Measurements from ENCODE around the gene EIF1. TPM values are rescaled to one million over a fixed set of nuclear protein-coding genes. Genes with fewer than 3 reads are reported as not detected.
A peak's percentile ranks its signal among the peaks of the same experiment; 100 is the strongest.

The EIF1 gene
- total RNA-seq, 1 experiment from 2014 or later: 481 TPM

DNA sequence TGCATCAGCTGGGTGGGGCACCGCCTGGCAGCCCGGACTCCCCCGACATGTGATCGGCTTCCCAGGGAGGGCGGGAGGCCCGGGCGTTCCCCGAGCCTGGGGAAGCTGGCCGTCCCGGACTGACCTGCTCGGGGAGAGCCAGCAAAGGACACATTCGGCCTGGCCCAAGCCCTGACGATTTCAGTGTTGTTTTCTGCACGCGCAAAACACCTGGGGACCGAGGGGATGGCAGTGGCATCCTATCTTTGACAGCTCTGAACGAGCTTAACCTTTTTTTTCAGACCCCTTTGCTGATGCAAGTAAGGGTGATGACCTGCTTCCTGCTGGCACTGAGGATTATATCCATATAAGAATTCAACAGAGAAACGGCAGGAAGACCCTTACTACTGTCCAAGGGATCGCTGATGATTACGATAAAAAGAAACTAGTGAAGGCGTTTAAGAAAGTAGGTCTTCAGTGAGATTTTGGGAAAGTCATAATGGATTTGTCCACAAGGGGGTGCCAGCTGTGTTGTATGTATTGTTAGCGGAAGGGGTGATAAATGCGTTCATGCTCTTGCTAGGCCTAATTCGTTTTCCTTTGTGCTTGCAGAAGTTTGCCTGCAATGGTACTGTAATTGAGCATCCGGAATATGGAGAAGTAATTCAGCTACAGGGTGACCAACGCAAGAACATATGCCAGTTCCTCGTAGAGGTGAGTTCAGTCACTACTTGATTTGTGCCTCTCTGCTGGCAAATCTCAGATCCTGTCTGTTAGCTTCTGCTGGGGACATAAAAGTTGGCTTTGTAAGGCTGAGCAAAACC lies 1.0 kb downstream of the EIF1 start:
- Mint-ChIP-seq H3K9me3 (peaks cover 18% of the 10 kb centered on the region), H3K27me3 (ENCODE audit: low read depth) (peaks cover 5% of the 10 kb centered on the region), H3K27ac (peak overlapping the region; percentile 98), H3K4me1 (peaks cover 15% of the 10 kb centered on the region), H3K36me3 (peaks cover 40% of the 10 kb centered on the region), H3K4me3 (peak overlapping the region; percentile 92)
- ATAC-seq (no peak), DNase-seq (ENCODE audit: low spot score) (peak; percentile 30)
- ChIA-PET CTCF (interaction anchor here (0.6 to 3.1 kb wide), 17 partner anchors 10 to 367 kb away, joined by 3 to 47 read pairs (median 5); partner anchors contain the start of genes JUP and ODAD4), POLR2A (interaction anchor here (0.6 to 5.1 kb wide), 20 partner anchors 10 to 274 kb away, joined by 3 to 42 read pairs (median 4); partner anchors contain the start of genes FKBP10, JUP and KRT19)
- no peak for TF ChIP-seq CREM (CRISPR knock-in tag; IDR thresholded peaks at IDR 0.05)
- TF ChIP-seq, protein P1, sequence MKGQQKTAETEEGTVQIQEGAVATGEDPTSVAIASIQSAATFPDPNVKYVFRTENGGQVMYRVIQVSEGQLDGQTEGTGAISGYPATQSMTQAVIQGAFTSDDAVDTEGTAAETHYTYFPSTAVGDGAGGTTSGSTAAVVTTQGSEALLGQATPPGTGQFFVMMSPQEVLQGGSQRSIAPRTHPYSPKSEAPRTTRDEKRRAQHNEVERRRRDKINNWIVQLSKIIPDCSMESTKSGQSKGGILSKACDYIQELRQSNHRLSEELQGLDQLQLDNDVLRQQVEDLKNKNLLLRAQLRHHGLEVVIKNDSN (CRISPR knock-in tag; IDR thresholded peaks at IDR 0.05): peak; percentile 70
- TF ChIP-seq CBFB (CRISPR knock-in tag; IDR thresholded peaks at IDR 0.05; ENCODE audit: low read depth): no peak
- no peak for TF ChIP-seq SOX15 (CRISPR knock-in tag; IDR thresholded peaks at IDR 0.05)
- TF ChIP-seq, protein P2, sequence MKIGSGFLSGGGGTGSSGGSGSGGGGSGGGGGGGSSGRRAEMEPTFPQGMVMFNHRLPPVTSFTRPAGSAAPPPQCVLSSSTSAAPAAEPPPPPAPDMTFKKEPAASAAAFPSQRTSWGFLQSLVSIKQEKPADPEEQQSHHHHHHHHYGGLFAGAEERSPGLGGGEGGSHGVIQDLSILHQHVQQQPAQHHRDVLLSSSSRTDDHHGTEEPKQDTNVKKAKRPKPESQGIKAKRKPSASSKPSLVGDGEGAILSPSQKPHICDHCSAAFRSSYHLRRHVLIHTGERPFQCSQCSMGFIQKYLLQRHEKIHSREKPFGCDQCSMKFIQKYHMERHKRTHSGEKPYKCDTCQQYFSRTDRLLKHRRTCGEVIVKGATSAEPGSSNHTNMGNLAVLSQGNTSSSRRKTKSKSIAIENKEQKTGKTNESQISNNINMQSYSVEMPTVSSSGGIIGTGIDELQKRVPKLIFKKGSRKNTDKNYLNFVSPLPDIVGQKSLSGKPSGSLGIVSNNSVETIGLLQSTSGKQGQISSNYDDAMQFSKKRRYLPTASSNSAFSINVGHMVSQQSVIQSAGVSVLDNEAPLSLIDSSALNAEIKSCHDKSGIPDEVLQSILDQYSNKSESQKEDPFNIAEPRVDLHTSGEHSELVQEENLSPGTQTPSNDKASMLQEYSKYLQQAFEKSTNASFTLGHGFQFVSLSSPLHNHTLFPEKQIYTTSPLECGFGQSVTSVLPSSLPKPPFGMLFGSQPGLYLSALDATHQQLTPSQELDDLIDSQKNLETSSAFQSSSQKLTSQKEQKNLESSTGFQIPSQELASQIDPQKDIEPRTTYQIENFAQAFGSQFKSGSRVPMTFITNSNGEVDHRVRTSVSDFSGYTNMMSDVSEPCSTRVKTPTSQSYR (CRISPR knock-in tag; IDR thresholded peaks at IDR 0.05): no peak
- TF ChIP-seq, protein P3, sequence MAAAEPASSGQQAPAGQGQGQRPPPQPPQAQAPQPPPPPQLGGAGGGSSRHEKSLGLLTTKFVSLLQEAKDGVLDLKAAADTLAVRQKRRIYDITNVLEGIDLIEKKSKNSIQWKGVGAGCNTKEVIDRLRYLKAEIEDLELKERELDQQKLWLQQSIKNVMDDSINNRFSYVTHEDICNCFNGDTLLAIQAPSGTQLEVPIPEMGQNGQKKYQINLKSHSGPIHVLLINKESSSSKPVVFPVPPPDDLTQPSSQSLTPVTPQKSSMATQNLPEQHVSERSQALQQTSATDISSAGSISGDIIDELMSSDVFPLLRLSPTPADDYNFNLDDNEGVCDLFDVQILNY (CRISPR knock-in tag; IDR thresholded peaks at IDR 0.05): no peak
- 0 out of 2 replicates have a peak, but pooled peaks have one; percentile 5 for TF ChIP-seq EMX1 (CRISPR knock-in tag; IDR thresholded peaks at IDR 0.05)
- no peak for TF ChIP-seq NR1H2 (CRISPR knock-in tag; IDR thresholded peaks at IDR 0.05)
- TF ChIP-seq PRRX2 (CRISPR knock-in tag; IDR thresholded peaks at IDR 0.05): peak; percentile 11; the same call in 1 of the 2 replicates
- TF ChIP-seq ZNF423 (CRISPR knock-in tag; IDR thresholded peaks at IDR 0.05): no peak
- no peak; the same call in none of the 2 replicates for TF ChIP-seq GABPB1 (CRISPR knock-in tag; IDR thresholded peaks at IDR 0.05)
- TF ChIP-seq TEAD1 (CRISPR knock-in tag; IDR thresholded peaks at IDR 0.05): no peak
- no peak for TF ChIP-seq IRF2 (CRISPR knock-in tag; IDR thresholded peaks at IDR 0.05; ENCODE audit: borderline replicate concordance, low read depth)
- TF ChIP-seq FOXP1 (CRISPR knock-in tag; IDR thresholded peaks at IDR 0.05; ENCODE audit: borderline replicate concordance): no peak
- no peak for TF ChIP-seq ZBTB21 (CRISPR knock-in tag; IDR thresholded peaks at IDR 0.05; ENCODE audit: borderline replicate concordance)
- TF ChIP-seq, protein P4, sequence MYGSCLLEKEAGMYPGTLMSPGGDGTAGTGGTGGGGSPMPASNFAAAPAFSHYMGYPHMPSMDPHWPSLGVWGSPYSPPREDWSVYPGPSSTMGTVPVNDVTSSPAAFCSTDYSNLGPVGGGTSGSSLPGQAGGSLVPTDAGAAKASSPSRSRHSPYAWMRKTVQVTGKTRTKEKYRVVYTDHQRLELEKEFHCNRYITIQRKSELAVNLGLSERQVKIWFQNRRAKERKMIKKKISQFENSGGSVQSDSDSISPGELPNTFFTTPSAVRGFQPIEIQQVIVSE (CRISPR knock-in tag; IDR thresholded peaks at IDR 0.05; ENCODE audit: borderline replicate concordance): no peak
- TF ChIP-seq, protein P5, sequence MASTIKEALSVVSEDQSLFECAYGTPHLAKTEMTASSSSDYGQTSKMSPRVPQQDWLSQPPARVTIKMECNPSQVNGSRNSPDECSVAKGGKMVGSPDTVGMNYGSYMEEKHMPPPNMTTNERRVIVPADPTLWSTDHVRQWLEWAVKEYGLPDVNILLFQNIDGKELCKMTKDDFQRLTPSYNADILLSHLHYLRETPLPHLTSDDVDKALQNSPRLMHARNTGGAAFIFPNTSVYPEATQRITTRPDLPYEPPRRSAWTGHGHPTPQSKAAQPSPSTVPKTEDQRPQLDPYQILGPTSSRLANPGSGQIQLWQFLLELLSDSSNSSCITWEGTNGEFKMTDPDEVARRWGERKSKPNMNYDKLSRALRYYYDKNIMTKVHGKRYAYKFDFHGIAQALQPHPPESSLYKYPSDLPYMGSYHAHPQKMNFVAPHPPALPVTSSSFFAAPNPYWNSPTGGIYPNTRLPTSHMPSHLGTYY (CRISPR knock-in tag; IDR thresholded peaks at IDR 0.05): no peak
- TF ChIP-seq SMAD4 (CRISPR knock-in tag; IDR thresholded peaks at IDR 0.05): no peak
- TF ChIP-seq, protein P6, sequence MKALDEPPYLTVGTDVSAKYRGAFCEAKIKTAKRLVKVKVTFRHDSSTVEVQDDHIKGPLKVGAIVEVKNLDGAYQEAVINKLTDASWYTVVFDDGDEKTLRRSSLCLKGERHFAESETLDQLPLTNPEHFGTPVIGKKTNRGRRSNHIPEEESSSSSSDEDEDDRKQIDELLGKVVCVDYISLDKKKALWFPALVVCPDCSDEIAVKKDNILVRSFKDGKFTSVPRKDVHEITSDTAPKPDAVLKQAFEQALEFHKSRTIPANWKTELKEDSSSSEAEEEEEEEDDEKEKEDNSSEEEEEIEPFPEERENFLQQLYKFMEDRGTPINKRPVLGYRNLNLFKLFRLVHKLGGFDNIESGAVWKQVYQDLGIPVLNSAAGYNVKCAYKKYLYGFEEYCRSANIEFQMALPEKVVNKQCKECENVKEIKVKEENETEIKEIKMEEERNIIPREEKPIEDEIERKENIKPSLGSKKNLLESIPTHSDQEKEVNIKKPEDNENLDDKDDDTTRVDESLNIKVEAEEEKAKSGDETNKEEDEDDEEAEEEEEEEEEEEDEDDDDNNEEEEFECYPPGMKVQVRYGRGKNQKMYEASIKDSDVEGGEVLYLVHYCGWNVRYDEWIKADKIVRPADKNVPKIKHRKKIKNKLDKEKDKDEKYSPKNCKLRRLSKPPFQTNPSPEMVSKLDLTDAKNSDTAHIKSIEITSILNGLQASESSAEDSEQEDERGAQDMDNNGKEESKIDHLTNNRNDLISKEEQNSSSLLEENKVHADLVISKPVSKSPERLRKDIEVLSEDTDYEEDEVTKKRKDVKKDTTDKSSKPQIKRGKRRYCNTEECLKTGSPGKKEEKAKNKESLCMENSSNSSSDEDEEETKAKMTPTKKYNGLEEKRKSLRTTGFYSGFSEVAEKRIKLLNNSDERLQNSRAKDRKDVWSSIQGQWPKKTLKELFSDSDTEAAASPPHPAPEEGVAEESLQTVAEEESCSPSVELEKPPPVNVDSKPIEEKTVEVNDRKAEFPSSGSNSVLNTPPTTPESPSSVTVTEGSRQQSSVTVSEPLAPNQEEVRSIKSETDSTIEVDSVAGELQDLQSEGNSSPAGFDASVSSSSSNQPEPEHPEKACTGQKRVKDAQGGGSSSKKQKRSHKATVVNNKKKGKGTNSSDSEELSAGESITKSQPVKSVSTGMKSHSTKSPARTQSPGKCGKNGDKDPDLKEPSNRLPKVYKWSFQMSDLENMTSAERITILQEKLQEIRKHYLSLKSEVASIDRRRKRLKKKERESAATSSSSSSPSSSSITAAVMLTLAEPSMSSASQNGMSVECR (CRISPR knock-in tag; IDR thresholded peaks at IDR 0.05; ENCODE audit: borderline replicate concordance): no peak
- TF ChIP-seq NFATC4 (CRISPR knock-in tag; IDR thresholded peaks at IDR 0.05): peak; percentile 9; the same call in 1 of the 2 replicates
- peak; percentile 1; the same call in 1 of the 2 replicates for TF ChIP-seq RORB (CRISPR knock-in tag; IDR thresholded peaks at IDR 0.05)
- no peak for TF ChIP-seq SMAD3 (CRISPR knock-in tag; IDR thresholded peaks at IDR 0.05; ENCODE audit: borderline replicate concordance)

All from WTC11 (cell line).